Measurements from ENCODE around the gene CAB39. TPM values are rescaled to one million over a fixed set of nuclear protein-coding genes. Genes with fewer than 3 reads are reported as not detected.

The CAB39 gene
- total and polyA plus RNA-seq, 2 of the 8 experiments (the other 6 are each of a cell fraction or from before 2014, with no cell fraction given) = 16.4 to 50.5 TPM

- H3K23me2 ChIP-seq (ENCODE audit: low read depth, low read length) = no peaks in the 10 kb centered on the region
- no peaks in the 10 kb centered on the region for H3K27me3 ChIP-seq (replicated peaks in 1 of 4; ENCODE audit: control insufficient read depth in 3 of 4, extremely low read depth in 1 of 4, insufficient read depth in 3 of 4, low read length in 3 of 4)
- 94% methylated on average over 4 of the region's 4 CpGs; no CpG with 5 or more reads in 1 of the 2 experiments for WGBS, 2 experiments (ENCODE audit: extremely low coverage in 1 of 2, insufficient coverage in 1 of 2, insufficient read length in 1 of 2, insufficient replicate concordance in 2 of 2, low coverage in 1 of 2, low lambda C conversion rate in 2 of 2, missing lambda C conversion rate in 1 of 2)
- no peak overlapping the region for H2BK5ac ChIP-seq (ENCODE audit: low read depth, low read length)
- H2AK5ac ChIP-seq (ENCODE audit: low read depth, low read length) = no peak overlapping the region
- H2AFZ ChIP-seq (ENCODE audit: low read length) = no peak overlapping the region
- peaks cover 7% of the 10 kb centered on the region for H3K79me1 ChIP-seq (ENCODE audit: low read depth, low read length)
- H4K20me1 ChIP-seq (replicated peaks in 1 of 2; ENCODE audit: control insufficient read depth in 1 of 2, insufficient read depth in 2 of 2, low read length in 2 of 2) = peaks cover 0 to 2% of the 10 kb centered on the region in 2 experiments
- H3K79me2 ChIP-seq (ENCODE audit: control insufficient read depth in 1 of 2, insufficient read depth in 2 of 2, low read length in 2 of 2) = peaks cover 2 to 91% of the 10 kb centered on the region in 2 experiments
- ChIA-PET POLR2A (ENCODE audit: partially characterized antibody) (interaction anchor here (0.7 kb wide), 1 partner anchor 548 kb away, joined by 4 read pairs; no protein-coding TSS in a partner anchor), CTCF (ENCODE audit: partially characterized antibody) (interaction anchor here (0.6 to 2.3 kb wide), 4 partner anchors 9 to 492 kb away, joined by 3 to 5 read pairs (median 3); no protein-coding TSS in a partner anchor)
- H3K4me2 ChIP-seq (ENCODE audit: insufficient read depth in 1 of 2, low read depth in 2 of 2, low read length in 2 of 2) = no peak overlapping the region
- no peak overlapping the region for H3K56ac ChIP-seq (replicated peaks; ENCODE audit: insufficient read length, low read depth, low read length)
- no peaks in the 10 kb centered on the region for H3K9me3 ChIP-seq (ENCODE audit: insufficient read depth in 2 of 2, low read depth in 1 of 2, low read length in 1 of 2)
- no peak overlapping the region for H4K5ac ChIP-seq (ENCODE audit: insufficient read length, low read depth, low read length)
- H3K27ac ChIP-seq (ENCODE audit: low read depth, low read length) = no peak overlapping the region
- no peak overlapping the region for H3K9ac ChIP-seq (replicated peaks in 1 of 4; ENCODE audit: extremely low read depth in 1 of 4, low read depth in 3 of 4, low read length in 3 of 4)
- H4K91ac ChIP-seq (replicated peaks; ENCODE audit: insufficient read length, low read length) = no peak overlapping the region
- no peak overlapping the region for H3K4me3 ChIP-seq (ENCODE audit: extremely low read depth in 1 of 4, insufficient read depth in 2 of 4, low read depth in 3 of 4, low read length in 4 of 4)
- no peaks in the 10 kb centered on the region for H3K36me3 ChIP-seq (ENCODE audit: control insufficient read depth in 2 of 4, insufficient read depth in 4 of 4, low read length in 3 of 4)
- TF ChIP-seq KDM5A (IDR thresholded peaks at IDR 0.05; ENCODE audit: low read length) (no peak), RAD21 (IDR thresholded peaks at IDR 0.05 in 1 of 2, conservative IDR thresholded peaks at IDR 0.05 in 1 of 2; ENCODE audit: low read depth in 2 of 2, low read length in 2 of 2) (no peak), JUND (IDR thresholded peaks at IDR 0.05; ENCODE audit: low read length) (no peak), KDM1A (IDR thresholded peaks at IDR 0.05; ENCODE audit: borderline replicate concordance, low read length) (no peak), TBP (IDR thresholded peaks at IDR 0.05; ENCODE audit: low read depth, low read length) (no peak)
- no peak overlapping the region for H3K14ac ChIP-seq (ENCODE audit: insufficient read length)
- H2BK20ac ChIP-seq (ENCODE audit: low read length) = no peak overlapping the region
- H2BK15ac ChIP-seq (ENCODE audit: low read length) = no peak overlapping the region
- H3K18ac ChIP-seq (ENCODE audit: extremely low read depth, low read length) = no peak overlapping the region
- no peak overlapping the region for H4K8ac ChIP-seq (ENCODE audit: extremely low read depth, insufficient read depth, low read length)
- H3K4ac ChIP-seq (replicated peaks; ENCODE audit: insufficient read length, low read depth, low read length) = no peak overlapping the region
- no peak overlapping the region for H3K23ac ChIP-seq (ENCODE audit: insufficient read length)
- no peak overlapping the region for H2BK12ac ChIP-seq (ENCODE audit: low read depth, low read length)
- H2BK120ac ChIP-seq (replicated peaks; ENCODE audit: low read depth, low read length) = no peak overlapping the region
- peaks cover 0 to 11% (median 2%) of the 10 kb centered on the region in 4 experiments; a peak in 3 of 7 replicates for H3K4me1 ChIP-seq (replicated peaks in 1 of 4; ENCODE audit: control insufficient read depth in 3 of 4, insufficient read depth in 4 of 4, low read length in 3 of 4)
- no peak for FAIRE-seq
- DNase-seq (ENCODE audit: low read depth in 1 of 2, low spot score in 2 of 2) = no peak
These were observed 20.3 kb downstream of the CAB39 start for GRCh38 chr2:230732914-230733401.

Data from H1 (cell line).